HG03460 (cell line): Measurements from ENCODE around the gene TSSC4.
A peak's percentile ranks its signal among the peaks of the same experiment; 100 is the strongest.

Source experiments
- ATAC-seq: cut with Tn5 transposase; IDR thresholded peaks from one replicate; pipeline ENCODE4 v1.9.1; 2021; ENCODE audit not compliant: unreplicated experiment

Gene TSSC4

DNA sequence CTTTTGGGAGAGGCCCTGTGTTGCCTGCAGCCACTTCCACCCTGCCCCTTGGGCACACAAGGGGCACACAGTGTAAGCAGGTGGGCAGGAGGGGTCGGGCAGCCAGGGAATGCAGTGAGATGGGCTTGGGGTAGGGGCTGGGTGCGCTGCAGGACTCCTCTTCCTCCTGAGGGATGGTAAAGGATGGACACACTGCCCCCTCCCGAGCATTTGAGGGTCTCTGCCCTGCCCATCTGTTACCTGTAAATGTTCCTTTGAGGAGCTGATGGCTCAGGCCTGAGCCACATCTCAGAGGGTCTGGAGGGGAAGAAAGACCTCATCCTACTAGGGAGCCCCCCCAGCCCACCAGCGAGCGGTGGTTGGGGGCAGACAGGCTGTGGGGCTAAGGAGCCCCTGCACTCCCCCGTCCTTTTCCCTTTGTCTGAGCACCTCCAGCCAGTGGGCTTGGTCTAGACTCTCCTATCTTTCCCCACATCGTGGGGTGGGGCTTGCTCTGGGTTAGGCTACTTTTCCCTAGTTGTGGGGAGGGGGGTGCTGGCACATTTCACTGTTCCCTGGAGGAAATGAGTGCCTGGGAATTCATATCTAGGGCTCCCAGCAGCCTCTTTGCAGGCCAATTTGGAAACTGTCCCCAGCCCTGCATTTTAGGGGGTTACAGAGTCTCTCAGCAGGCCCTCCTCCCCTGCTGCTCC is 1.7 kb upstream of the TSSC4 start:
- ATAC-seq, result no peak

DNA sequence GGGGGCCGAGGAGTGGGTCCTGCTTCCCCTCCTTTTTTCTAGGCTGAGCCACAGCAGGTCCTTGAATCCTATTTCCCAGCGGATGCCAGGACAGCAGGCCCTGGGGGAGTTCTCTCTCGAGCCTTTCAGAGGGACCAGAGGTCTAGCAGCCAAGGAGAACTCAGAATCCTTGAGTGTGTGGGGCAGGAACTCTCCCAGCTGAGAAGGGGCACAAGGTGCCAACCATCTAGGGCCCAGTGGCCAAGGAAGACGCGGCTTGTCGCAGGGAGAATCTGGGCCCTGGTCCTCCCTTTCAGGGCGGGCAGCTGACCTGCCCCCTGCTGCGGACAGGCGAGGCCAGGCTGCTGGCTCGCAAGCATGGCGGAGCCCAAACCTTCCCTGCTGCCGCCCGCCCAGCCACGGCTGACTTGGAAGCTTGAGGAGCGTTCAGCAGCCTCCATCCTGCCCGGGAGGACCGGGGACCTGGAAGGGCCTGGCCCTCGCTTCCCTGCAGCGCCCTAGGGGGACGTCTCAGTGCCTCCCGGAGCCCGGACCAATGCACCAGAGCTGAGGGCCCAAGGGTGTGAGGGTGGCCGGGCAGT is 972 bp upstream of the TSSC4 start:
- peak; percentile 8 for ATAC-seq

DNA sequence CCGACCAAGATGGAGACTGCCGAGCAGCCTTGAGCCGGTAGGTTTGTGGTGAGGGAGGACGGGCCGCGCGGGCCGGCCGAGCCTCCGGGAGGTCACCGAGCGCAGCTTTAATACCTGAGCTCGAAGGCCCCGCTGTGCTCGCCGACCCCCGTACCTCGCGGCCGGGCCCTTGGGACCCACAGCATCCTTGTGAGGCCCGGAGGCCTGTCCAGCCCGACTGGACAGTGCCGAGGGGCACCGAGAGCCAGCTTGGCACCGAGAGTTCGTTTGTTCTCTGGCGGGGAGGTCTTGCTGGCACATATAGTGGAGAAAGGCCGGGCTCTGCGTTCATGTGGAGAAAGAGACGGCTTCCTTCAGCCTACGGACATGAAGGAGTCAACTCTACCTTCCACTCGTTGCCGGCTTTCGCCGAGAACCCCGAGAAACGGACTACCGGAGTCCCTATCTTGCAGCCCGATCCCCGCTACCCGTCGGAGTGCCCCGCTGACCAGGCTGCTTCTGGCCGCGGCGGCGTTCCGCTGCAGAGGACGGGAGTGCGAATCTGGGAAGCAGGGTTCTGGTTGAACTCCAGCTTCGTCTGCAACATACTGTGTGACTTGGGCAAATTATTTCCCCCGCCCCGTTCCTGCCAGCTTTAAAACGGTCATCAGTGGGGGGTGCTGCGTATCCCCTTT is 349 bp downstream of the TSSC4 start:
- ATAC-seq, result no peak

DNA sequence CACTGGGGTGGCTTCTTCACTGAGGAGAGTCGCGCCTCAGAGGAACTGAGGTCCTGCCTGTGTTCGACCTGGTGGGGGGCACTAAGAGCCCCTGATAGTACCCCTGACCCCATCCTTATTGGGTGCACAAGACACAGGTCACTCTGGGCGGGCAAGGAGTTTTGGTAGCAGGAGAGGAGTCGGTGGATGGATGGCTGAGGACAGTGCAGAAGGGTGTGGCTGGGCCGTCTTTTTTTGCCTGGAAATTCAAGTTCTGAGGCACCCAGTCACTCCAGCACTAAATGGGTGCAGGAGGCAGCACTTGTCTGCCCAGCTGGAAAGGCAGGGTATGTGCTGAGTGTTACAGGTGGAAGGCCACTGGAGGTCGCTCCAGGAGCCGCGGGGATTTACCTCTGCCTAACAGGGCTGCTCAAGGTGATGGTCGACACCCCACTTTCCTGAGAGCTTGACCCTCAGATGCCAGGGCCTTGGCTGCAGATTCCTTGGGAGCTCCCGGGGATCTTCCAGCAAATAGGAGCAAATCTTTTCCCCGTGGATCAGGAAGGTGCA is 960 bp downstream of the TSSC4 start:
- ATAC-seq, result no peak

DNA sequence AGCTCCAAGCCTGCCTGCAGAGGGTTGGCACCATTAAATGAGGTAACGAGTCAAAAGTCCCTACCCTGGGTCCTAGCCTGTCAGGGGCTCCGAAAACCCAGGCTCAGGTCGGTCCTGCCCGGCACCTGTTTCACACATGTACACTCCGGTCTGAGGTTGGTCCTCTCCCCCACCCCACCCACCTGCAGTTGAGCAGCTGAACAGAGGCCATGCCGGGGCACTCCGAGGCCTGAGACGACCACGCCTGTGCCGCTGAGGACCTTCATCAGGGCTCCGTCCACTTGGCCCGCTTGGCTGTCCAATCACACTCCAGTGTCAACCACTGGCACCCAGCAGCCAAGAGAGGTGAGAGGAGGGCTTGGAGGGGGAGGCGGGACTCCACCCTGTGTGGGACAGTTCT is 1.6 kb downstream of the TSSC4 start:
- ATAC-seq, result no peak

DNA sequence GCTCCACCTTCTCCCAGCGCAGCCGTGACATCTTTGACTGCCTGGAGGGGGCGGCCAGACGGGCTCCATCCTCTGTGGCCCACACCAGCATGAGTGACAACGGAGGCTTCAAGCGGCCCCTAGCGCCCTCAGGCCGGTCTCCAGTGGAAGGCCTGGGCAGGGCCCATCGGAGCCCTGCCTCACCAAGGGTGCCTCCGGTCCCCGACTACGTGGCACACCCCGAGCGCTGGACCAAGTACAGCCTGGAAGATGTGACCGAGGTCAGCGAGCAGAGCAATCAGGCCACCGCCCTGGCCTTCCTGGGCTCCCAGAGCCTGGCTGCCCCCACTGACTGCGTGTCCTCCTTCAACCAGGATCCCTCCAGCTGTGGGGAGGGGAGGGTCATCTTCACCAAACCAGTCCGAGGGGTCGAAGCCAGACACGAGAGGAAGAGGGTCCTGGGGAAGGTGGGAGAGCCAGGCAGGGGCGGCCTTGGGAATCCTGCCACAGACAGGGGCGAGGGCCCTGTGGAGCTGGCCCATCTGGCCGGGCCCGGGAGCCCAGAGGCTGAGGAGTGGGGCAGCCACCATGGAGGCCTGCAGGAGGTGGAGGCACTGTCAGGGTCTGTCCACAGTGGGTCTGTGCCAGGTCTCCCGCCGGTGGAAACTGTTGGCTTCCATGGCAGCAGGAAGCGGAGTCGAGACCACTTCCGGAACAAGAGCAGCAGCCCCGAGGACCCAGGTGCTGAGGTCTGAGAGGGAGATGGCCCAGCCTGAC is 2.5 kb downstream of the TSSC4 start:
- ATAC-seq, result no peak

DNA sequence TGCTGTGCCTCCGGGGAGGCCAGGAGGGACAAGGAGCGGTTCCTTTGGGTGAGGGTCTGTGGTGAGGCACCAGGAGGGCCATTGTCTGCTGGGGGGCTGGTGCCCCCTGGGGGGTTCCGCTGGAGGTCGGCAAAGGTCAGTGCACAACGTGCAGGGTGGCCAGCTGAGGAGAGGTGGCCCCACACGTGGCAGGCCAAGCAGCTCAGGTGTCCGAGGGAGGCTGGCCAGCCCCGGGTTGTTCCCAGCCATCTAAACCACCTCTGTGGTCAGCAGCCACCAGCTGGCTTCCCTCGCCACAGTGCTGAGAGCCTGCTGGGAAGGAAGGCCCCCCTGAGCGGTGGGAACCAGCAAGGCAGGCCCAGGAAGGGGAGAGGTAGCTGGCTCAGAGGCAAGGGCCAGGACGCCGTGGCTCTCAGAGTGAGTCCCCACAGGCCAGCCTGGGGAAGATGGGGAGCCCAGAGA is 4.2 kb downstream of the TSSC4 start:
- no peak for ATAC-seq

DNA sequence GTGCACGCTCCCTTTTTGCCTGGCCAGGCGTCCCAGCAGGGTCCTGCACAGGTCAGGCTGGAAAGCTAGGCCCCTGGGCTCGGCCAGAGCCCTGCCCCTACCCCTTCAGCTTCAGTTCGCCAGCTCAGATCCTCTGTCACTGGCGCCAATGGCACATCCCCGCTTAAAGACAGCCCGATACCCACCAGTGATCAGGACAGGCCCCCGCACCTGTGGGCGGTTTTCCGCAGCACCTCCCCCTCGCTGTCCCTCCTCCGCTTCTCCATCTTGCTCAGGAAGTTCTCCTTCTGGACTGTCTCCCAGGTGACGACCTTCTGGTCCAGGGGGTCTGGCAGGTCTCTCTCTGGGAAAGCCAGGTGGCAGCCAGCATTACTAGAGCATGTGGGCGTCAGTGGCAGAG is 5.9 kb downstream of the TSSC4 start:
- ATAC-seq, result no peak

DNA sequence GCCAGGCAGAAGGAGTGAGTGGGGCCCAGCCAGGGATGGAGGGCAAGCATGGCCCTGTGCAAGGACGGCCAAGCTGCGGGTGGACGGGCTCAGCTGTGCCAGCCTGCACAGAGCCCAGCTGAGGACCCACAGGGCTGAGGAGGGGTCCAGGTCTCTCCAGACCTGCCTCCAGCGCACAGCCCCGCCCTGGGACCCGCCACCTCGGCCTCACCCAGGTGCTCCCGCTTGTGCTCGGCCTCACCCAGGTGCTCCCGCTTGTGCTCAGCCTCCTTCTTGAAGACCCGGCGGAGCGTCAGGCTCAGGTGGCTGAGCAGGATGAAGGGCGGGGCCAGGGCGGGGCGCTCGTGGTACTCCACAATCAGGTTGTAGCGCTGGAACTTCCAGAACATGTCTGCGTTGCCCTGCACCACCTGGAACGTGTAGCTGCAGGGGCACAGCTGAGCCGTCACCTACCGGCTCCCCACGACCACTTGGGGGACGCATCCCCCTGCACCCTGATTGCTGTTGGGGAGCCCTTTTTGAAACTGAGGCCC is 6.4 kb downstream of the TSSC4 start:
- no peak for ATAC-seq

DNA sequence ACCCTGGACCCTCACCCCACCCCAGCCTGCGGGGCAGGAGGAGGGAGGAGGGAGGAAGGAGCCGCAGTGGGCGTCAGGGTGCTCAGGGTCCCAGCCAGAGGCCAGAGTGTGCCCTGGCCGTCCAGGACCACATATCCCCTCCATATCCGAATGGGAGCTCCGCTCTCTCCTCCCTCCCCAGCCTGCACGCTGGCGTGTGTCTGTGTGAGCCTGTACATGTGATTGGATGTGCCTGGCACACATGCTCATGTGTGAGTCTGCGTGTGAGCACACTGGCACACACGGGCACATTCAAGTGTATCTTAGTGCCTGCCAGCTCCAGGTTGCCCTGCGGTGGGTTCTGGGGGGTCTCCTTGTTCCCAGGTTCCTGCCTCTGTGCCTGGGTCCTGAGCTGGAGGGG is 8.1 kb downstream of the TSSC4 start:
- ATAC-seq, result no peak

DNA sequence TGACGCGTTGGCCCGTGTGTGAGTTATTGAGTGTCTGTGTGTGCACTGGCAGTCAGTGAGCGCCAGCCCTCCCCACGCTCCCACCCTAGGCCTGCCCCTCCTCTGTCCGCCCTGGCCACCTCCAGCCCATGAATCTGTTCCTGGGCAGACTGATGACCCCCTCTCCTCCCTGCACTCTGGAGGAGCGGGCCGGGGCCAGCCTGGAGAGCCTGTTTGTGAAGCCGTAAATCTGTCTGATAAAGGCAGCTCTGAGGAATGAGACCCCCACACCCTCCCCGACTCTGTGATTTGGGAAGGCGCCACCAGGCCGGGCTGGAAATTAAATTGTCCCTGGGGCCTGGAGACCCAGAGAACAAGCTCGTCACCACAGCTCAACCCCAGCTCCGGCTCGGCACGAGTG is 8.6 kb downstream of the TSSC4 start:
- ATAC-seq, result no peak

DNA sequence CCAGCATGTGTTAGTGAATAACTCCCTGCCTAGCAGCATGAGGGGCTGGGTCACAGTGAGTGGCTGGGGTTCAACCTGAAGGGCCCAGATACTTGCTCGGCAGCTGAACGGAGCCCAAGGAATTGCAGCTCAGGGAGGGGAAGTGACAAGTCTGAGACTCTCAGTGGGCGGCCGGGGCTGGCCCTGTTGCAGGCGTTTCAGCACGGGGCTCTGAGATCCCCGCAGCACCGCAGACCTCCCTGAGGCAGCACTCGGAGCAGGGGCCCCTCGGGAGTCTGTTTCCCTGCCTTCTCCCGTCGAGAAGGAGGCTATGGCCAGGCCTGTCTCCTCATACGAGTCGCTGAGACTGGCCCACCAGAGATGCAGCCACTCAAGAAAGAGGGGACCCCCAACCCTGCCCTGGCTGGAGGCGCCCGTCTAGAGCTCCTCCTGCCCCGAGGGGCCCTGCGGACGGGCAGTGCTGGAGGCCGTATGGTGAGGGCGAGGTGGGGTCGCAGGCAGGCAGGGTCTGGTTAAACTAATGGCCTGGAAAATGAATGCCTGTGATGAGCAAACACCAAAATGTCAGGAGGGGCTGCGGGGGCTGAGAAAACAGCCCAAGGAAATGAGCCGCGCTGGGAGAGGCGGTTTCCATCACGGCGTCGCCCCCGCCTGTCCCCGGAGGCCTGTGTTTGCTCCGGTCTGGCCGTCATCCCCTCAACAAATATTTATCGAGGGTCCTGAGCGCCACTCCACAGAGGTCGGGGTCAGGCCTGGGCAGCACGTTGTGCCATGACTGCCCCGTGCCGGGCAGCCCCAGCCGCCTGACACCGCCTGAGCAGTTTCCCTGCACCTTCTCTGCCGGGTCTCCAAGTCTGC is 9.3 kb downstream of the TSSC4 start:
- no peak for ATAC-seq

DNA sequence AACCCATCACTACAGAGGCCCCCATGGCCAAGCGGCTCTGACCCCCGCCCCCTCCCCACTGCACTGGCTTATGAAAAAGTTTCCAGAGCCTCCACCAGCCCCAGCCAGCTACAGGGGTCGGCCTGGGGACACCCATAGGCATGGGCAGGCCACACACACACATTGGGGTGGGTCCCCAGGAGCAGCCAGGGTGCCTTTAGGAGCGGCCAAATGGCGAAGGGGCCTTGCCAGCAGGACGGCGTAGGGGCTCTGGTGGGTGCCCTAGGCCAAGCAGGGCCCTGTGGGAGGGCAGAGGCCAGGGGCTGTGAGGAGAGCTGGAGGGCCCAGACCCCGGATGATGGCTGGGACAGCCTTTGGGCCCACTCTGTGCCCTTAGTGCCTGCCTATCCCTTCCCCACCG is 10.1 kb downstream of the TSSC4 start:
- ATAC-seq, result no peak

DNA sequence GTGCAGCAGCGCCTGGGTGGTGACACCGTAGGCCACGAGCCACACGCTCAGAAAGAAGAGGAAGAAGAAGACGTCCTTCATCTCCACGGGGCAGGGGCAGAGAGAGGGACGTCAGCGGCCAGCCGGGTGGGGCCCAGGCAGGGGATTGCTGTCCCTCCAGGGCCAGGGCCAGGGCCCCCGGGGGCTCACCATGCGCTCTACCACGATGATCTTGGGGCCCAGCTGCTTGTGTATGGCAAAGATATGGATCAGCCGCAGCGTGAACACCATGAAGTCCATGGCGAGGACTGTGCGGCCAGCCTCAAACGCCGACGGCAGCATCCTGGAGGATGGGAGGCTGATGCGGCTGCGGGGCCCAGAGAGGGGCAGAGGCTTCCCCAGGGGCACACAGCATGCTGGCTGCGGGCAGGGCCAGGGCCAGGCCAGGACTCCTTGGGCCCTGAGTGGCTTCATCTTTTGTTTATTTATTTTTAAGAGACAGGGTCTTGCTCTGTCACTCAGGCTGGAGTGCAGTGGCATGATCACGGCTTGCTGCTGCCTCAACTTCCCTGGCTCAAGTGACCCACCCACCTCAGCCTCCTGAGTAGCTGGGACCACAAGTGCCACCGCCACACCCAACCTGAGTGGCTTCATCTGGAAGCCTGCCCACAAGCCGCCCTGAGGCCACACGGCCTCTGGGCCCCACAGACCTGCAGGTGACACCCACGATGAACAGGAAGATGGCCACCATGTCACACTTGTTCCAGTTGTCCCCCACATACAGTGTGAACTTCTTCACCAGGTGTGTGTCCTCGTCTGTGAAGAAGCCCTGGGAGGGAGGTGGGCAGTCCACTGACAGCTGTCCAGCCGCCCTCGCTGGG is 11.1 kb downstream of the TSSC4 start:
- no peak for ATAC-seq

DNA sequence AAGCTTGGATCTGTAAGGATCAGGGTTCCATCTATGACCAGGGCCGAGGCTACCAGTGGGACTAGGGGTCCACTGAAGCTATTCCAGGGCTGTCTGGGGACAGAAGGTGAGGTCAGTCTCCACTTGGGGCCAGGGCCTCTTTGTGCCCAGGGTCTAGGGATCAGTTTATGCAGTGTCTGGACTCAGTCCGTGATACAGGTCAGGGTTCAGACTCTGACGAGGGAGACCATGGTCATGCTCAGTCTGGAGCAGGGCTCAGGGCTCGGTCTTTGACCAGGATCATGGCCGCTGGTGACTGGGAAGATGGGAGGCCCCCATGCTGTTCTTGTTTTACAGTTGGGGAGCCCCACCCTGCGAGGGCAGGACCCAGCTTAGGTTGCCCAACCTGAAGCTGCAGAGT is 11.8 kb downstream of the TSSC4 start:
- ATAC-seq, result no peak

DNA sequence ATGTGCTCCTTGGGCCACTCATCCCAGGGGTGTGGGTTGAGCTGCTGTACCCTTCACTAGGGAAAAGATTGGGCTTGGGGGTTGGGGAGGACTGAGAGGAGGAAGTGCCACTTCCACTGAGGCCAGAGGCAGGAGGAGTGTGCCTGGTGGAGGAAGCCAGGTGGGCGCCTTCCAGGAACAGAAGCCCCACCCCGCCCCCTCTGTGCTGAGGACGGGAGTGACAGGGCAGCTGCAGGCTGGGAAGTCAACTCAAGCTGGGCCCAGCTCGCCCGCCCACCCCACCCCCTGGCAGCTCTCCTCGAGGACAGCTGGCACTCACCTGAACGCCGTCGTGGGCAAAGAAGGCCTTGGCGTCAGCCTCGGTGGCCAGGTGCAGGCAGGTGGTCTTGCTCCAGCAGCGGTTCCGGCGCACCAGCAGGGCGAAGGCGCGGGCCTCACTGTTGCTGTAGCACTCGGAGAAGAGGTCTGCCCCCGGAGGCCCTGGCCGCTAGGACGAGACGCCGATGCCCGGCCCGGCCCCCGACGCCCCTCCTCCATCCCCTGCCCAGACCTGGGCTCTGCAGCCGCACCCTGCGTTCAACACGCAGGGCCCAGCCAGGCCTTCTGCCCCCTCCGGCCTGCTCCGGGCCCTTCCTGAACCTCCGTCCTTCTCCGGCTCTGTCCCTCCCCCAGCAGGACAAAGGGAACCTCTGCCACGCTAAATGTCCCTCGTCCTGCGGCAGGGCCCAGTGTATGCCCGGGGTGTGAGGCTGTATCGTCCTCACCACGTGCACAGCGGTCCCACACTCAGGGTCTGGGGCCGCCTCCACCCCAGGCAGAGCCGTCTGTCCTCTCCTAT is 13.4 kb downstream of the TSSC4 start:
- no peak for ATAC-seq

DNA sequence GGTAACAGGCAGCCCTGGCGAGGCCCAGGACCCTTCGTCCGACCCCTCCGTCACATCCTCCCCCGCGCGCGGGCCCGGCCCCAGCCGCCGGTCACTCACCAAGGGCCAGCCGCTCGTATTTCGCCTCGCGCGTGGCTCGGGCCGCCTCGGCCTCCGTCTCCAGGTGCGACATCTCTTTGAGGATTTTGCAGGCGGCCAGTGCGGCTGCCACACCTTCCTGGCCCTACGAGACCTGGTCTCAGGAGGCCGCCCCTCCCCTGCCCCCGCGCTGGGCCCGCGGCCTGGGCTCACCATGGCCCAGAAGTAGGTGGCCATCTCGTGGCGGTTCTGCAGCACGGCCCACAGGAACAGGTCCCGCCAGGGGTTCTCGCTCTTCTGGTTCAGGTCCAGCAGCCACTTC is 14.1 kb downstream of the TSSC4 start:
- ATAC-seq, result no peak

DNA sequence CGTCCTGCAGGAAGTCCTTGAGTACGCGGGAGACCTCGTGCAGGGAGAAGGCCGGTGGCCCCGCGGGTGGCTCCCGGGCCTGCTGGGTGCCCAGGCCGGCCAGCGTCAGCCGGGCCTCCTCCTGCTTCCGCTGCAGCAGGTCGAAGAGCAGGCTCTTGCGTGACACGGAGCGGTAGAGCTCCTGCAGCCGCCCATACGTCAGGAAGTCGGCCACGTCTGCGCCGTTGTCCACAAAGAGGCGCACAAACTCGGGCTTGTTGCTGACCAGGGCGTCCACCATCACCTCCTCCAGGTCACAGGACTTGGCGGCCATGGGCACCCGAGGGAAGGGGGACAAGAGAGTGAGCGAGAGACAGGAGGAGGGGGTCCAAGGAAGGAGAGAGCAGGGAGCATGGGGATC is 14.6 kb downstream of the TSSC4 start:
- no peak for ATAC-seq
